HTR-8/SVneo (cell line): ENCODE results near the gene SLC28A1.

Source experiments
- DNase-seq: peaks from one replicate; pipeline ENCODE4 v3.0.0; 2011; ENCODE audit warnings: low spot score, mixed read lengths; ENCODE audit not compliant: insufficient read length
- FAIRE-seq: peaks from 2 replicates; lab custom pipeline; 2011; peaks lifted over from hg19 to GRCh38; lab: Jason Lieb, UNC

The SLC28A1 gene

GRCh38 chr15:84880822-84881519, 3.5 kb upstream of the SLC28A1 start:
- DNase-seq (no peak), FAIRE-seq (no peak)

- DNase-seq (no peak), FAIRE-seq (no peak)
These were observed 3.0 kb upstream of the SLC28A1 start for GRCh38 chr15:84881520-84881830.

- no peak for DNase-seq
These were observed 996 bp upstream of the SLC28A1 start for GRCh38 chr15:84883466-84883865.

GRCh38 chr15:84885801-84886200, 1.3 kb downstream of the SLC28A1 start:
- DNase-seq = no peak
- FAIRE-seq = no peak

More at GRCh38 chr15:84883466-84883865, 996 bp upstream of the SLC28A1 start:
- FAIRE-seq = no peak

DNA sequence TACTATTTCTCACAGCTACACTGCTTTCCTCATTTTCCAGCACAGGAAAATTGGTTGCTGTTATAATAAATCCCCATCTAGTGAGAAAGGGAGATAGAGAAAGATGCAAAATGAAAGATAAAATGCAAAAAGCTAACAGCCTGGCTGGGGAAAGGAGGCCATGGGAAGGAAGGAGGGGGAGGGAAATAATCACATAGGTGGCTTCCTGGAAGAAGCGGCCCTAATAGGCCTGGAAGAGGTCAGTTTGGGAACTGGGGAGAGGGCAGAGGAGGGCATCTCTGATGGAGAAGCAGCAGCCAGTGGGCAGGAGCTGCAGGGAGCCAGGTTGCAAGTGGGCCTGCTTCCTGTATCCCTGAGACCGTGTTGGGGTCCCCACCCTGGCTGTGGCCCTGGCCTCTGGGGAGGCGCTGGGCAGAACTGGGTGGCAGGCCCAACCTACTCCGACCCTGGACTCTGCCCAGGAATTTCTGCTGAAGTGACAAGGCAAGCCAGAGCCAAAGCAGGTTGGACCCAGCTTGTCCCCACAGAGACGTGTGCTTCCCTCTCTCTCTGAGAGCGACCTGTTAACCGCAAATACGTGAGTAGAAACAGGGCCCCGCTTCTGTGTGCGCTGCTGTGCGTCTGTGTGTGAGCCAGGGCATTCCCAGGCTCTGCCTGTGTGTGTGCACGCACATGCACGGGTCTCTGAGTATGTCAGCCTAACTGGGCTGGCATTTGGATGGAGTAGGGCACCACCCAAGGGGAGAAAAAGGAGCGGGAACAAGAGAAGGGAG, 1.9 kb downstream of the SLC28A1 start:
- FAIRE-seq = no peak
- DNase-seq = no peak

- no peak for DNase-seq
- no peak for FAIRE-seq
These were observed 2.5 kb downstream of the SLC28A1 start for GRCh38 chr15:84886984-84887299.

- FAIRE-seq = no peak
- no peak for DNase-seq
These were observed 3.5 kb downstream of the SLC28A1 start for GRCh38 chr15:84887938-84888337.

GRCh38 chr15:84888639-84889038, 4.2 kb downstream of the SLC28A1 start:
- DNase-seq (no peak), FAIRE-seq (no peak)

- FAIRE-seq (no peak), DNase-seq (no peak)
These were observed 5.0 kb downstream of the SLC28A1 start for GRCh38 chr15:84889313-84889990.

DNA sequence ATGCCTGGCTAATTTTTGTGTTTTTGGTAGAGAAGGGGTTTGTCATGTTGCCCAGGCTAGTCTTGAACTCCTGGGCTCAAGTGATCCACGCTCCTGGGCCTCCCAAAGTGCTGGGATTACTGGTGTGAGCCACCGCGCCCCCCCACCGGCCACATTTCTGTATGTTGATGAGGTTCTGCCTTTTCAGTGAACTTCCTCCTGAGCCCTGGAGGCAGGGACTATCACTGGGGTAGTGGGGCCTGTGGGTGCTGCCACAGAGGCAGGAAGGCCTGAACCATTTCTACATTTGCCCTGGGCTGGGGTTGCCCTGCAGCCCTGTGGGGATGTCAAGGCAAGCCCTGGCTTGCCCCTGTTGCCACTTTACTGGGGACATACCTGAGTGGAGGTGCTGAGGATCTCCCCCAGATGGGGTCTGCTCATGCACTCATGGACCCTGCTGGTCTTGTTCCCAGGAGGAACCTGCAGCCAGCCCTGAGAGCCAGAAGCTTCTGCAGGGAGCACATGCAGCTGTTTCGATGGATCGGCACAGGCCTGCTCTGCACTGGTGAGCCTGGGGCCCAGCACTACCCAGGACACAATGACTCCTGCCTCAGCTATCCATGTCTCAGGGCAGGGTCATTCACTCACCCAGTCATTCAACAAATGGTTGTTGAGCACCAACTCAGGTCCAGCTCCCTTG, 5.7 kb downstream of the SLC28A1 start:
- no peak for DNase-seq
- FAIRE-seq = no peak

- FAIRE-seq = no peak
- no peak for DNase-seq
These were observed 6.3 kb downstream of the SLC28A1 start for GRCh38 chr15:84890670-84891162.

DNA sequence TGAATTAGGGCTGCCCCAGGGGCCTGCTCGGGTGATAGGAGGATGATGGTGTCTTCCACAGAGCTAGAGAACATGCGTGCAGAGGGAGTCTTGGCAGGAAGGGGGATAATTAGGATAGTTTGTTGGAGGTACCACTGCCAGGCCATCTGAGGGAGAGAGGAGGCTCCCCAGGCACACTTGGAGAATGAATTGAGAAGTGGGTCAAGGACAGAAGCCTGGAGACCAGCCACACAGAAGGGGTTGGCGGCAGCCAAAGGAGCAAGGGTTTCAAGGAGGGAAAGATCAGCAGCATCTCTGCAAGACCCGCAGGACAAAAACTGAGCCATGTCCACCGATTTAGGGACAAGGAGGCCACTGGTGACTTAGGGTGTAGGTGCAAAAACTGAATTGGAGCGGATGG, 6.9 kb downstream of the SLC28A1 start:
- FAIRE-seq = no peak
- no peak for DNase-seq

DNA sequence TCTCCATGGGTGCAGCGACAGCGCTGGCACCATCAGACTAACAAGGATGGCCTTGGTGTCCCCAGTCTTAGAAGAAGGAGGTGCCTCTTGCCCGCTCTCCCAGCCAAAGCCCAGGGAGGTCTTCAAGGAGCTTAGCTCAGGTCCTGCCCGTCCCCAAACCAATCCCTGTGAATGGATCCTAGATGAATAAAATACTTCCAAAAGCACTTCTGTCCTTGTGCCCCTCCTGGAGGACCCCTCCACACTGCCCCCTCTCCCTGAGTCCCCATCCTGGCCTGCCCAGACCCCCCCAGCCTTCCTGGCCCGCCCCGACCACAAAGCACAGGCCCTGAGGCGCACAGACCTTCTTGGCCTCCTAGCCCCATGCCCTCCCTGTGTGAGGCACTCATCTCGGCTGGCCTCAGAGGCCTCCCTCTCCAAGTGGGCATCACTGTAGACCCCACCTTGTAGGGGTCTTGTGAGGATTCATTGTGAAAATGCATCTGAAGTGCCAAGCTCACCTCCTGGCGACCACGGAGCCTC, 8.4 kb downstream of the SLC28A1 start:
- DNase-seq (no peak), FAIRE-seq (no peak)

DNA sequence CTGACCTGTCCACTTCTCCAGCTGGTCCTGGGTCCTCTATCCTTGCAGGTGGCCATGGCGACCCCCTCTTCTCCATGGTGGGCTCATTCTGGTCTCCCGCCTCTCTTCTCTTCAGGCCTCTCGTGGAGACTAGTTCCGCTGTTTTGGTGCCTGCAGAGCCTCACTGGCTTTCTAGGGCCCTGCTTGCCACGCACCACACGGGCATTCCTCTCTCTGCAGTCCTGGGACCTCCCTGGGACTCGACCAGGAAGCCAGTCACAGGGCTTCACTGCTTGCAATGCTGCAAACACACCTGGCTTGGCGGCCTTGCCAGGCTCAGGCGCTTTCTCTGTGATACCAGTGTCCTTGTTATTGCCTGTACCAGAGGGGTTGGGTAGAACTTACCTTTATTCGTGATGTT, 9.1 kb downstream of the SLC28A1 start:
- DNase-seq (no peak), FAIRE-seq (no peak)

DNA sequence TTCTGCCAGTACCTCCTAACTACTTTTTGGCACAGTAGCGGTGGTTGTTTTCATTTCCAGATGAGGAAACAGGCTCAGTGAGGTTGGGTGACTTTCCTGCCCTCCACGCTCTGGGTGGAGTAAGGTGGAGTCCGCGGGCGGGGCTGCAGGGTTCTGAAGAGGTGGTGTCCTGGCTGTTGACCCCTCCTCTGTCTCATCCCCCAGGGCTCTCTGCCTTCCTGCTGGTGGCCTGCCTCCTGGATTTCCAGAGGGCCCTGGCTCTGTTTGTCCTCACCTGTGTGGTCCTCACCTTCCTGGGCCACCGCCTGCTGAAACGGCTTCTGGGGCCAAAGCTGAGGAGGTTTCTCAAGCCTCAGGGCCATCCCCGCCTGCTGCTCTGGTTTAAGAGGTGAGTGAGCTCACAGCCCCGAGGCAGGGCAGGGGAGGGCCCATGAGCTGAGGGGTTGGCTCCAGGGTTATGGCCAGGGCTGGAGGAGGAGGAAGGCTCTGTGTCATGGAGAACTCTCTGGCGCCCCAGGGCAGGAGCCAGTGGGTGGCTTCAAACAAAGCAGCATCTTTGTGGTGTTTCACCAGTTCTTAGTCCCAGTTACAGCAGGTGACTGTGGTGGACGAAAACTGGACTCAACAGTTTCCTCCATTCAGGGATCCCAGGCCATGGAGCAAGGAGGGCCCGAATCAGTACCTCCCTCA, 10.4 kb downstream of the SLC28A1 start:
- DNase-seq = no peak

DNA sequence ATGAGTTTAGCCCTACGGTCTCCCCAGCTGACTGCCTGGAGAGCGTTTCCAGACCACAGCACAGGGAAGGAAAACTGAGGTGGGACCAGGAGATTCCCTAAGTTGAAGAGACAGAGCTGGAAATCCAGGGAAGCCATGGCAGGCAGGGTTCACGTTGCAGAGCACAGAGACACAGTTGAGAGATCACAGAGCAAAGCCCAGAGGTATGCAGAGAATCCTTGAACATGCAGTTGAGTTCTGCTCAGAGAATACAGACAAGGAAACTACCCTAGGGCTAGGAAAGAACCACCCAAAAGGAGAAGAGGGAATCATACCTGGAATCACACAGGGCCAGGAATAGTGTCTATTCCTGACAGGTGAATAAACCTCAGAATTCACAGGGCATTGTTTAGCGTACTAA, 14.3 kb downstream of the SLC28A1 start:
- no peak for DNase-seq
- no peak for FAIRE-seq

More for the DNA sequence above, 10.4 kb downstream of the SLC28A1 start:
- FAIRE-seq = no peak

GRCh38 chr15:84899750-84900149, 15.3 kb downstream of the SLC28A1 start:
- FAIRE-seq (no peak), DNase-seq (no peak)

DNA sequence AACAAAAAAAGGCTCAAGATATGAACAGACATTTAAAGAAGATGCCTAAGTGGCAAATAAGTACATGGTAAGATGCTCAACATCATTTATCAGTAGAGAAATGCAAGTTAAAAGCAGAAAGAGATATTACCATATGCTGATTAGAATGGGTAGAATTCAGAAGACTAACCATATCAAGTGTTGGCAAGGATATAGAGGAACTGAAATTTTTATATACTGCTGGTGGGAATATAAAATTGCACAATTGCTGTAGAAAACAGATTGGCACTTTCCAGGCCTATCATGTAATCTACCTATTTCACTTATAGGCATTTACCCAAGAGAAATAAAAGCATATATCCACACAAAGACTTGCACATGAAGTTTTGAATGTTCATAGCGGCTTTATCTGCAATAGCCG, 17.1 kb downstream of the SLC28A1 start:
- no peak for FAIRE-seq
- no peak for DNase-seq

GRCh38 chr15:84903751-84904150, 19.3 kb downstream of the SLC28A1 start:
- DNase-seq = no peak
- no peak for FAIRE-seq

DNA sequence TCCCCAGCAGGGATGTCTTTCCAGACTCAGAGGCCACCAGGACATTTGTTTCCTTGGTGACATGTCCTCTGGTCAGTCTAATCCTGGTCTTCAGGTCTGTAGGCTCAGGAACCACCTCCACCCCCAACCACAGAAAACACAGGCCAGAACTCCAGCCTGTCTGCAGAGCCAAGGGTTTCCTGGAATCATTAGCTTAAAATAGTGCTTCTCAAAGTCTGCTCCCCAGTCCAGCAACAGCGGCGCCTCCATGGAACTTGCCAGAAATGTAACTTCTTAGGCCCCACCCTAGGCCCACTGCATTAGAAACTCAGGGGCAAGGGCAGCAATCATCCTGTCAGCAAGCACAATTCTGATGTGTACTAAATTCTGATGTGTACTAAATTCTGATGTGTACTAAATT, 20.0 kb downstream of the SLC28A1 start:
- no peak for DNase-seq
- no peak for FAIRE-seq
